Activated gamma-delta T cell treated with anti-CD3 and anti-CD28 coated beads, Interleukin-2, amount 50 U/mL, for 16 hours (primary cell): ENCODE results near the gene XRCC6.
"Not testable (repeated sequence)": the region's sequence is repeated elsewhere in the genome, so short reads cannot be mapped to it uniquely, and the experiment has no call there.

Experiments
- DNase-seq: peaks from one replicate; pipeline ENCODE4 v3.0.0-alpha.2; 2020; ENCODE audit warnings: low read depth

The XRCC6 gene

DNA sequence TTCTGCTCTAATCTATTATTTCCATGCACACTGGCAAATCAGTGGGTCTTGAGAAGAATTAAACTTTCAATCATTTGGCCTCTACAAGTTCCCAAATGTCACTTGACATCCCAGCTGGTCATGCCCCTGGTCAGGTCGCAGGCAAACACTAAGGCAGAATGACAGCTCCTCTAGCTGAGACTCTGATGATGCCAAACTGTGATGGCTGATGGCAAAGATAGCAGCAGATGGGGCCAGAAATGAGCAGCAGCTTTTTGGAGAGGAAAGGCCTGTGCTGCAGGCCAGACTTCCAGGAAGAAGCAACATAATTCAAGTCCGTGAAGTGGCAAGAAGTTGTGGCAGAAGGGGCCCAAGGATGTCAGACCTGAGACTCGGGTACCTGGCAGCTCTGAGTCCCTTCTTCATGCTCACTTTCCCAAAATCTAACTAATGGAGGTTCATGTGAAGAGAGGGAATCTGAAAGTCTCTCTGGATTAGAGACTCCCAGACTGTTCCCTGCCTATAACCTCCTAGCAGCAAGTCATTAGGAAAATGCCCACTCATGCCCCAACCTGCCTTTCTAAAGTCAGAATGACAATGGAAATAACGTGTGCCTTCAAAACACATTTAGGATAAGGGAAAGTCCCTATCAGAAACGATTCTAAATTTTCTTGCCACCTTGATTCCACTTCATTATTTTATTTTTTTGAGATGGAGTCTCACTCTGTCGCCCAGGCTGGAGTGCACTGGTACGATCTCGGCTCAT is 22.0 kb upstream of the XRCC6 start:
- DNase-seq, result no peak

GRCh38 chr22:41600976-41601375 is 20.1 kb upstream of the XRCC6 start:
- no peak for DNase-seq

DNA sequence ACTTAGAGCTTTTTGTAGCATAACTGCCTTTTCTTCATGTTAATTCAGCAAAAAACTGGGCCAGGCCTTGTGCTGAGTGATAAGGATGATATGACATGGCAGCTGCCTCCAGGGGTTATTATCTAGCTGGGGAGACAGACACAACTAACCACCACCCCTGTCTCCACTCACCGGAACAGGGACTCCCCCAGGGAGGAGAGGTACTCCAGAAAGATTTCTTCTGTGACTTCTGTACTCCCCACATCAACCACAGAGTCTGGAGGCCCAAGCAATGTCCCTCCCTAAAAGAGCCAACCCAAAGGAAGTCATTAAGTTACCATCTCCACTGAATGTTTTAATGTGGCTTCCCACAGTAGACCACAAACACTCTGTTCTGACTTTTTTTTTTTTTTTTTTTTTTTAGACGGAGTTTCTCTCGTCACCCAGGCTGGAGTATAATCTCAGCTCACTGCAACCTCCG is 17.2 kb upstream of the XRCC6 start:
- peak; percentile 41 for DNase-seq

GRCh38 chr22:41608386-41608785 is 12.7 kb upstream of the XRCC6 start:
- no peak for DNase-seq

GRCh38 chr22:41612603-41613306 is 8.3 kb upstream of the XRCC6 start:
- no peak for DNase-seq

GRCh38 chr22:41613456-41613855 is 7.6 kb upstream of the XRCC6 start:
- no peak for DNase-seq

- peak; percentile 10 for DNase-seq
These were observed 1.0 kb upstream of the XRCC6 start for GRCh38 chr22:41619979-41620588.

DNA sequence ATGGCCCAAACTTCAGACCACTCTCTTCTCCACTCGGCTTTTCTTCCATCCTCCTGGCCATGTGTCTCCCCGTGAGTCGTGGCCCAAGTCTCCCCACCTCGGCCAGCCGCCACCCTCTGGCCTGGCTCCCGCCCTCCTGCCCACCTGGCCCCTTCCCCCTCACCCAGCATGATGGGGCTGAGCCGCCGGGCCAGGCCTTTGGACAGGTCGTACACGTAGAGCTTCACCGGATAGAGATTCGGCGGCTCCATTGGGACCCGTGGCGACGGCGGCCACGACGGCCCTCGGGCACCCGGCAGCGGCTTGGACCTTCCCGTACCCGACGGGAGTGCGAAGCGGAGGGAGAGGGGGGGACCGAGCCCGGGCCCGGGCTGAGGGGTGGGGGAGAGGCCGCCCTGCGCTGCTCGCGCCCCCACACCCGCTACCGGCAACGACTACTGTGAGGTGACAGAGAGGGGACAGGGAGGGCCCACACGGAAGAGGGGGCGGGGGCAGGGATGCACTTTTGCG is 451 bp upstream of the XRCC6 start, which contains the start of gene DESI1:
TSS of gene DESI1 (minus strand) at position 455 of the 510 bp plus-strand sequence. CDS start at position 251, 204 bp downstream.
- no peak for DNase-seq

- no peak for DNase-seq
These were observed 750 bp downstream of the XRCC6 start for GRCh38 chr22:41621911-41622179.

DNA sequence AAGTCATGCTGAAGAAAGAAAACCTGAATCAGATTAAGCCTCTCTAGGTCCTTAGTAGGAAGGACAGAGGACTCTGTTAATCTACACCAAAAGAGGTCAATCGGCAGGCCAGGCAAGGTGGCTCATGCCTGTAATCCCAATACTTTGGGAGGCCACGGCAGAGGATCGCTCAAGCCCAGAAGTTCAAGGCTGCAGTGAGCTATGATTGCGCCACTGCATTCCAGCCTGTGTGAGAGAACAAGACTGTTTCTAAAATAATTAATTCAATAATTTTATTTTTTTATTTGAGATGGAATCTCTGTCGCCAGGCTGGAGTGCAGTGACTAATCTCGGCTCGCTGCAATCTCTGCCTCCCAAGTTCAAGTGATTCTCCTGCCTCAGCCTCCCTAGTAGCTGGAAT is 4.5 kb downstream of the XRCC6 start:
- DNase-seq, result no peak

- not testable (repeated sequence) for DNase-seq
These were observed 10.0 kb downstream of the XRCC6 start for GRCh38 chr22:41631115-41631514.

- not testable (repeated sequence) for DNase-seq
These were observed 10.5 kb downstream of the XRCC6 start for GRCh38 chr22:41631615-41632014.

DNA sequence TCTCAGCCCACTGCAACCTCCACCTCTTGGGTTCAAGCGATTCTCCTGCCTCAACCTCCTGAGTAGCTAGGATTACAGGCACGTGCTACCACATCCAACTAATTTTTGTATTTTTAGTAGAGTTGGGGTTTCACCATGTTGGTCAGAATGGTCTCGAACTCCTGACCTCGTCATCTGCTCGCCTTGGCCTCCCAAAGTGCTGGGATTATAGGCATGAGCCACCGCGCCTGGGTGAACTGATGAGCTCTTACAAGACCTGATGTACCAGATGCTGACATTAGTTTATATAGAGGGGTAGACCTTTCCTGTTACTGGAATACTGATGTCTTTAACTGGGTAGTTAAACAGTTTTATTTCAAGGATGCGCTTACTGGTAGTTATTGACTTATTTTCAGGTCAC is 13.5 kb downstream of the XRCC6 start:
- DNase-seq, result not testable (repeated sequence)

GRCh38 chr22:41636467-41636866 is 15.4 kb downstream of the XRCC6 start:
- DNase-seq, result no peak

DNA sequence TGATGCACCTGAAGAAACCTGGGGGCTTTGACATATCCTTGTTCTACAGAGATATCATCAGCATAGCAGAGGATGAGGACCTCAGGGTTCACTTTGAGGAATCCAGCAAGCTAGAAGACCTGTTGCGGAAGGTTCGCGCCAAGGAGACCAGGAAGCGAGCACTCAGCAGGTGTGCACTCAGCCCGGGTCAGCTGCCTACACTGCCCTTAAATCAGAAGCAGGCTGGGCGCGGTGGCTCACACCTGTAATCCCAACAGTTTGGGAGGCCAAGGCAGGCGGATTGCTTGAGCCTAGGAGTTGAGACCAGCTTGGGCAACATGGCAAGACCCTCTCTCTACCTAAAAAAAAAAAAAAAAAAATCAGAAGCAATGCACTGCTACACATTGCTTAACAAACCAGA is 16.5 kb downstream of the XRCC6 start:
- not testable (repeated sequence) for DNase-seq

DNA sequence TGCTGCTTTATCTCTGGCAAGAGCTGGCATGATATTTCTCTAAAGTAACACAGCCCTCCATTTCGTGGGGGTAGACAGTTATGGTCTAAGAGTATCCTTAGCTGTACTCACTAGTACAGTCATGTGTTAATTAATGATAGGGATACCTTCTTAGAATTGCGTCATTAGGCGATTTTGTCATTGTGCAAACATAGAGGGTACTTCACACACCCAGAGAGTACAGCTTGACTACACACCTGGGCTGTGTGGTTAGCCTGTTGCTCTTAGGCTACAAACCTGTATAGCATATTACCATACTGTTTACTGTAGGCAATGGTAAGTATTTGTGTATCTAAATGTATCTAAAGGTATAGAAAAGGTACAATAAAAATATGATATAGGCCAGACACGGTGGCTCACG is 17.0 kb downstream of the XRCC6 start:
- DNase-seq, result no peak

DNA sequence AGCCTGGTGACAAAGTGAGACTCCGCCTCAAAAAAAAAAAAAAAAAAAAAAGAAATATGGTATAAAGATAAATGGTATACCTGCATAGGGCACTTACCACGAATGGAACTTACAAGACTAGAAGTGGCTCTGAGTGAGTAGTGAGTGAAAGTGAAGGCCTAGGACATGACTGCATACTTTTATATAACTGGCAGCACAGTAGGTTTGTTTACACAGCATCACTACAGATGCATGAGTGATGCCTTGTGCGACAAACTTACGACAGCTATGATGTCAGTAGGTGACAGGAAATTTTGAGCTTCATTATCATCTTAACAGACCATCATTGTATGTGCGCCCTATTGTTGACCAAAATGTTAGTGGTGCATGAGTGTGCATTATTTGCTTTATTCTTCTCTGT is 17.7 kb downstream of the XRCC6 start:
- DNase-seq, result no peak

DNA sequence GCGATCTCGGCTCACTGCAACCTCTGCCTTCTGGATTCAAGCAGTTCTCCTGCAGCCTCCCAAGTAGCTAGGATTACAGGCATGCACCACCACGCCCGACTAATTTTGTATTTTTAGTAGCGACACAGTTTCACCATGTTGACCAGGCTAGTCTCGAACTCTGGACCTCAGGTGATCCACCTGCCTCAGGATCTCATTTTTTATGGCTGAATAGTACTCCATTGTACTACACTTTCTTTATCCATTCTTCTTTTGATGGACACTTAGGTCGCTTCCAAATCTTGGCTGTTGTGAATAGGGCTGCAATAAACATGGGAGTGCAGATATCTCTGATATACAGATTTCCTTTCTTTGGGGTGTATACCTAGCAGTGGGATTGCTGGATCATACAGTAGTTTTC is 20.8 kb downstream of the XRCC6 start:
- DNase-seq, result no peak

- no peak for DNase-seq
These were observed 21.4 kb downstream of the XRCC6 start for GRCh38 chr22:41642331-41643110.

DNA sequence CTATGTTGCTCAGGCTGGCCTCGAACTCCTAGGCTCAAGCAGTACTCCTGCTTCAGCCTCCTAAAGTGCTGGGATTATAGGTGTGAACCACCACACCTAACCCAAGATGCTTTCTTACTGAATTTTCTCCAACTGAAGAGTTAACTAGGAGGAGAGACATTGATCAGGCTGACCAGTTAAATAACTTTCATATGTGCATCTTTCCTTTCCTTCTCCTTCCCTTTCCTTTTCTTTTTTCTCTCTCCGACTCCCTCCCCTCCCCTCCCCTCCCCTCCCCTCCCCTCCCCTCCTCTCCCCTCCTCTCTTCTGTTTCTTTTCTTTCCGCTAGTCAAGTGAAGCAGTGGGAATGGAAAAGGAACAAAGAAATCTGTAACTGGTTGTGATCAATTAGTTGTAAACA is 26.7 kb downstream of the XRCC6 start:
- no peak for DNase-seq

DNA sequence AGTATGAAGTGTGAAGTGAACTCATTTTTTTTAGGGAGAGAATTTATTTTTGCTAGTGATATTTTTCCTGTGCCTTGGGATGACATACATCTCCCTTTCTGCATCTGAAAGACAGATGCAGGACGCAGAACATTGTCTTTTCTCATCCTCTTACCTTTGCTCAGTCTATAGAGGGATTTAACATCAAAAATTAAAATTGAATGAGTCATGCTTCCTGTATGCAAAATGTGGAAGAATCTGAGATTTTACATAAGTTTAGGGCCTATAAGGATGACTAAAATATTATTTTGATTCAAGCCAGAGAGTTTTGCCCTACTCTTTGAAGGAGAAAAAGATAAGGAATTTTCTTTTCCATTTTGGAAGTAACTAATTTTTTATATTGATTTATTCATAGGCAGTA is 27.3 kb downstream of the XRCC6 start:
- no peak for DNase-seq

GRCh38 chr22:41650229-41650628 is 29.1 kb downstream of the XRCC6 start:
- no peak for DNase-seq
